Measurements from ENCODE around the gene SEMA3G.

DNA sequence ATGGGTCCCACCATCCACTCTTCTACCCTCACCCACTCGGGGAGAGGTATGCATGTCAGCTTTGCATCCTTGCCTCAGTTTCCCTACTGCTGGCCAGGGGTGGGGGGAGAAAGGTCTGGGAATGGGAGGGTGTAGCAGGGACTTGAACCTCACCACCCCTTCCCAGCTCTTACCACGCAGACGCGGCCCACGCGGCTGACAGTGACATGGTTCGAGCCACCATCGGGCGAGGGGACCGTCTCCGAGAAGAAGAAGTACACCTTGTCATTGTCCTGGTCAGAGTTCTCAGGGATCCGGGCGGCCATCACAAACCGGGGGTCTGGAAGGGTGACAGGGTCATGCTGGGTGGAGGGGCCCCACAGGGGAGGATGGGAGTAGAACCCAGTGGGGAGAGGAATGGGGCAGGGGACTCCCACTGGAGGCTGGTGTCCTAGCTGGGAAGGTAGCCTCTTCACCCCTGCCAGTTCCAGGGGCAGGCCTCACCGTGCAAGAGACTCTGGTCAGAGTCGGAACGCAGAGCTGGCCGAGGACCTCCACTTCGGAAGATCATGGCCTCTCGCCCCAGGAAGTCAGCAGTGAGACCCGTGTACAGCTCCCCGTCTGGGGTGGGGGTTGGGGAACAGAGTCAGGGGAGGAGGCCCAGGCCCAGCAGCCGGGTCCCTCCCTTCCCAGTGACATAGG, 3.7 kb downstream of the SEMA3G start:
- TF ChIP-seq, protein P1, sequence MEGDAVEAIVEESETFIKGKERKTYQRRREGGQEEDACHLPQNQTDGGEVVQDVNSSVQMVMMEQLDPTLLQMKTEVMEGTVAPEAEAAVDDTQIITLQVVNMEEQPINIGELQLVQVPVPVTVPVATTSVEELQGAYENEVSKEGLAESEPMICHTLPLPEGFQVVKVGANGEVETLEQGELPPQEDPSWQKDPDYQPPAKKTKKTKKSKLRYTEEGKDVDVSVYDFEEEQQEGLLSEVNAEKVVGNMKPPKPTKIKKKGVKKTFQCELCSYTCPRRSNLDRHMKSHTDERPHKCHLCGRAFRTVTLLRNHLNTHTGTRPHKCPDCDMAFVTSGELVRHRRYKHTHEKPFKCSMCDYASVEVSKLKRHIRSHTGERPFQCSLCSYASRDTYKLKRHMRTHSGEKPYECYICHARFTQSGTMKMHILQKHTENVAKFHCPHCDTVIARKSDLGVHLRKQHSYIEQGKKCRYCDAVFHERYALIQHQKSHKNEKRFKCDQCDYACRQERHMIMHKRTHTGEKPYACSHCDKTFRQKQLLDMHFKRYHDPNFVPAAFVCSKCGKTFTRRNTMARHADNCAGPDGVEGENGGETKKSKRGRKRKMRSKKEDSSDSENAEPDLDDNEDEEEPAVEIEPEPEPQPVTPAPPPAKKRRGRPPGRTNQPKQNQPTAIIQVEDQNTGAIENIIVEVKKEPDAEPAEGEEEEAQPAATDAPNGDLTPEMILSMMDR (conservative IDR thresholded peaks at IDR 0.05; ENCODE audit: low read length) = no peak
- TF ChIP-seq EZH2phosphoT487 (IDR thresholded peaks at IDR 0.05; ENCODE audit: borderline replicate concordance) = no peak

Data from Loucy (cell line).